Panc1 (cell line): Measurements from ENCODE around the gene MAL. TPM values are rescaled to one million over a fixed set of nuclear protein-coding genes. Genes with fewer than 3 reads are reported as not detected.

Experiments
- ATAC-seq: fragments of 200-7000 bp; cut with Tn5 transposase; 2 replicates; pipeline ENCODE4 v1.9.1; 2020; ENCODE audit warnings: mild to moderate bottlenecking, moderate library complexity
- BruUV-seq: library from RNA; stranded (reverse); fragments of 400-500 nt; replicated peaks from 2 replicates; lab custom pipeline; 2021; lab: Mats Ljungman, UMichigan
- CTCF ChIA-PET: fragments of 300-600 bp; sonication (Branson Sonifier 250); formaldehyde crosslinking; loops from one replicate; lab custom pipeline; 2022; ENCODE audit warnings: antibody characterized with exemption; lab: Charles Lee
- POLR2A ChIA-PET: fragments of 300-600 bp; sonication (Branson Sonifier 250); formaldehyde crosslinking; loops from one replicate; lab custom pipeline; 2022; ENCODE audit warnings: antibody characterized with exemption; lab: Charles Lee
- DNase-seq: peaks from one replicate; pipeline ENCODE4 v3.0.0-alpha.2; 2010; ENCODE audit warnings: low read depth, low spot score
- H3K27ac ChIP-seq: 2 replicates; pipeline ENCODE4 v1.5.1; 2011; ENCODE audit warnings: mild to moderate bottlenecking, low read length, inconsistent platforms
- H3K27me3 ChIP-seq: fragments of 200-500 bp; sonication (Bioruptor generic); 2 replicates; pipeline ENCODE4 v1.6.0; 2014; ENCODE audit warnings: low read length, inconsistent platforms; ENCODE audit not compliant: control insufficient read depth, insufficient read depth
- H3K36me3 ChIP-seq: fragments of 200-500 bp; sonication (Bioruptor generic); 2 replicates; pipeline ENCODE4 v1.5.1; 2014; ENCODE audit warnings: inconsistent platforms, mild to moderate bottlenecking, low read length, moderate library complexity; ENCODE audit not compliant: control insufficient read depth, insufficient read depth
- H3K4me1 ChIP-seq: 2 replicates; pipeline ENCODE4 v1.5.1; 2011; ENCODE audit warnings: inconsistent platforms, mild to moderate bottlenecking, low read length, moderate library complexity; ENCODE audit not compliant: control insufficient read depth, insufficient read depth
- H3K4me3 ChIP-seq, 2 experiments: 2 replicates each; pipeline ENCODE4 v1.5.1; 2011 to 2012; ENCODE audit warnings: low read depth in 2 of 2, low read length in 2 of 2, mild to moderate bottlenecking in 2 of 2, inconsistent platforms in 1 of 2, moderate library complexity in 1 of 2
- H3K9me3 ChIP-seq: fragments of 200-500 bp; sonication (Bioruptor generic); 2 replicates; pipeline ENCODE4 v1.5.1; 2014; ENCODE audit warnings: low read depth, mild to moderate bottlenecking, inconsistent platforms, low read length, moderate library complexity; ENCODE audit not compliant: control insufficient read depth, insufficient read depth
- POLR2AphosphoS5 ChIP-seq: IDR thresholded peaks from 2 replicates; pipeline ENCODE4 v1.6.1; 2012; ENCODE audit warnings: mild to moderate bottlenecking, low read depth, low read length, moderate library complexity
- SIN3A ChIP-seq: IDR thresholded peaks from 2 replicates; pipeline ENCODE4 v1.6.1; 2012; ENCODE audit warnings: low read depth, mild to moderate bottlenecking, low read length, moderate library complexity, borderline replicate concordance; ENCODE audit not compliant: insufficient read depth
- TCF7L2 ChIP-seq: IDR thresholded peaks from 2 replicates; pipeline ENCODE4 v1.6.1; 2011; ENCODE audit warnings: mild to moderate bottlenecking, low read depth, low read length, inconsistent platforms
- in situ Hi-C: cut with HindIII; loops from 2 replicates; pipeline ENCODE4 v1.10.0; 2016; ENCODE audit warnings: low sequenced_read_pairs, low pct_unique_long_range_greater_than_20kb
- intact Hi-C: fragments of 100-400 bp; cut with micrococcal nuclease; formaldehyde crosslinking; loops from one replicate; pipeline ENCODE4 v1.10.0; 2022; ENCODE audit not compliant: unreplicated experiment
- total RNA-seq: library from RNA; stranded (reverse); gene quantifications from one replicate; pipeline ENCODE4 v1.2.1, GENCODE V29; 2021; ENCODE audit not compliant: unreplicated experiment
- TF ChIP-seq, protein P1 (sequence below), 2 experiments: IDR thresholded peaks; 2 replicates each; pipeline ENCODE4 v1.6.1; 2011 to 2012; ENCODE audit warnings: low read depth in 2 of 2, control low read depth in 1 of 2, low read length in 1 of 2, mild to moderate bottlenecking in 1 of 2, moderate library complexity in 1 of 2; ENCODE audit not compliant: insufficient read depth in 1 of 2
- TF ChIP-seq, protein P2 (sequence below): fragments of 450-650 bp; IDR thresholded peaks from 2 replicates; pipeline ENCODE4 v1.5.1; 2017; ENCODE audit warnings: mild to moderate bottlenecking

MAL gene
- total RNA-seq, 1 experiment from 2014 or later = 1.3 TPM

DNA sequence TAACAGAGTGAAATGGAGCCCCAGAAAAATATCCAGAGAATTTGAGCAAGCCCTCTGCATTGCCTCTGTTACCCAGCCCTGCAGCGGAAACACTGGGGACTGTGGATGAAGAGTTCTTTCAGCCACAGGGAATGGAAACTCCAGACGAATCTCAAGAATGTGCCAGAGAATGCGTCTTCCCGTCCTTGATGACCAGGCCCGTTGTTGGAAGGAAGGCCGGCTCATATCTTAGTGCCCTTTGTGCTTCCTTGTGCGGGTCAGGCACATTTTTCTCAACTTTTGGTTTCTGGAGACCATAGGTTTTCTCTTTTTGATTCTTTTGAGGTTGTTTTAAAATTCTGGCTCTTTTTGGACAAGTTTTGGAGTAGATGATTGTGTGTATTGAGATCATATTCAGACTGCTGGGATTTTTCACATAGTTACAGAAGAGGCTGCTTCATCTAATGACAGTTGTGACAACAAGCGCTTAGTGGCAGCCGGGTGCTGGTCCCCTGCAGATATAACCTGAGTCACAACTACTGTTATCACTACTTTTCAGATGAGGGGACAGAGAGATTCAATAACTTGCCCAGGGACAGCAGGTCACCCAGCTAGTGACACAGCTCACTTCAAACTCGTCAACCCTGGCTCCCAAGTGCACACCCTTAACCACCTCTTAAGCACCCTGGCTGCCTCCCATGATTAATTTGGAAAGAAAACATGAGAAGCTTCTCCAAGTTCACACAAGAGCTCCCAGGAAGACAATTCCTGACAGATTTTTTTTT, 15.7 kb downstream of the MAL start:
- no peak for DNase-seq
- Histone ChIP-seq H3K4me1 (no peaks in the 10 kb centered on the region), H3K36me3 (no peaks in the 10 kb centered on the region), H3K27me3 (no peaks in the 10 kb centered on the region), H3K4me3 (no peak overlapping the region), H3K9me3 (no peaks in the 10 kb centered on the region), H3K27ac (no peak overlapping the region)
- ChIA-PET POLR2A (interaction anchor here (0.6 kb wide), 1 partner anchor 349 kb away, joined by 4 read pairs; no protein-coding TSS in a partner anchor), CTCF (interaction anchor here (0.8 kb wide), 1 partner anchor 12 kb away, joined by 3 read pairs; no protein-coding TSS in a partner anchor)
- in situ Hi-C loops = no loop called here
- BruUV-seq = no TSS peak
- TF ChIP-seq POLR2AphosphoS5 = no peak
- TF ChIP-seq, protein P1, sequence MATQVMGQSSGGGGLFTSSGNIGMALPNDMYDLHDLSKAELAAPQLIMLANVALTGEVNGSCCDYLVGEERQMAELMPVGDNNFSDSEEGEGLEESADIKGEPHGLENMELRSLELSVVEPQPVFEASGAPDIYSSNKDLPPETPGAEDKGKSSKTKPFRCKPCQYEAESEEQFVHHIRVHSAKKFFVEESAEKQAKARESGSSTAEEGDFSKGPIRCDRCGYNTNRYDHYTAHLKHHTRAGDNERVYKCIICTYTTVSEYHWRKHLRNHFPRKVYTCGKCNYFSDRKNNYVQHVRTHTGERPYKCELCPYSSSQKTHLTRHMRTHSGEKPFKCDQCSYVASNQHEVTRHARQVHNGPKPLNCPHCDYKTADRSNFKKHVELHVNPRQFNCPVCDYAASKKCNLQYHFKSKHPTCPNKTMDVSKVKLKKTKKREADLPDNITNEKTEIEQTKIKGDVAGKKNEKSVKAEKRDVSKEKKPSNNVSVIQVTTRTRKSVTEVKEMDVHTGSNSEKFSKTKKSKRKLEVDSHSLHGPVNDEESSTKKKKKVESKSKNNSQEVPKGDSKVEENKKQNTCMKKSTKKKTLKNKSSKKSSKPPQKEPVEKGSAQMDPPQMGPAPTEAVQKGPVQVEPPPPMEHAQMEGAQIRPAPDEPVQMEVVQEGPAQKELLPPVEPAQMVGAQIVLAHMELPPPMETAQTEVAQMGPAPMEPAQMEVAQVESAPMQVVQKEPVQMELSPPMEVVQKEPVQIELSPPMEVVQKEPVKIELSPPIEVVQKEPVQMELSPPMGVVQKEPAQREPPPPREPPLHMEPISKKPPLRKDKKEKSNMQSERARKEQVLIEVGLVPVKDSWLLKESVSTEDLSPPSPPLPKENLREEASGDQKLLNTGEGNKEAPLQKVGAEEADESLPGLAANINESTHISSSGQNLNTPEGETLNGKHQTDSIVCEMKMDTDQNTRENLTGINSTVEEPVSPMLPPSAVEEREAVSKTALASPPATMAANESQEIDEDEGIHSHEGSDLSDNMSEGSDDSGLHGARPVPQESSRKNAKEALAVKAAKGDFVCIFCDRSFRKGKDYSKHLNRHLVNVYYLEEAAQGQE (IDR thresholded peaks at IDR 0.05; ENCODE audit: insufficient read depth in 1 of 2, low read depth in 2 of 2, low read length in 1 of 2) = no peak
- TF ChIP-seq, protein P2, sequence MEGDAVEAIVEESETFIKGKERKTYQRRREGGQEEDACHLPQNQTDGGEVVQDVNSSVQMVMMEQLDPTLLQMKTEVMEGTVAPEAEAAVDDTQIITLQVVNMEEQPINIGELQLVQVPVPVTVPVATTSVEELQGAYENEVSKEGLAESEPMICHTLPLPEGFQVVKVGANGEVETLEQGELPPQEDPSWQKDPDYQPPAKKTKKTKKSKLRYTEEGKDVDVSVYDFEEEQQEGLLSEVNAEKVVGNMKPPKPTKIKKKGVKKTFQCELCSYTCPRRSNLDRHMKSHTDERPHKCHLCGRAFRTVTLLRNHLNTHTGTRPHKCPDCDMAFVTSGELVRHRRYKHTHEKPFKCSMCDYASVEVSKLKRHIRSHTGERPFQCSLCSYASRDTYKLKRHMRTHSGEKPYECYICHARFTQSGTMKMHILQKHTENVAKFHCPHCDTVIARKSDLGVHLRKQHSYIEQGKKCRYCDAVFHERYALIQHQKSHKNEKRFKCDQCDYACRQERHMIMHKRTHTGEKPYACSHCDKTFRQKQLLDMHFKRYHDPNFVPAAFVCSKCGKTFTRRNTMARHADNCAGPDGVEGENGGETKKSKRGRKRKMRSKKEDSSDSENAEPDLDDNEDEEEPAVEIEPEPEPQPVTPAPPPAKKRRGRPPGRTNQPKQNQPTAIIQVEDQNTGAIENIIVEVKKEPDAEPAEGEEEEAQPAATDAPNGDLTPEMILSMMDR = no peak
- TF ChIP-seq SIN3A = no peak
- TF ChIP-seq TCF7L2 = no peak
- no peak for ATAC-seq
- intact Hi-C loops = no loop called here

DNA sequence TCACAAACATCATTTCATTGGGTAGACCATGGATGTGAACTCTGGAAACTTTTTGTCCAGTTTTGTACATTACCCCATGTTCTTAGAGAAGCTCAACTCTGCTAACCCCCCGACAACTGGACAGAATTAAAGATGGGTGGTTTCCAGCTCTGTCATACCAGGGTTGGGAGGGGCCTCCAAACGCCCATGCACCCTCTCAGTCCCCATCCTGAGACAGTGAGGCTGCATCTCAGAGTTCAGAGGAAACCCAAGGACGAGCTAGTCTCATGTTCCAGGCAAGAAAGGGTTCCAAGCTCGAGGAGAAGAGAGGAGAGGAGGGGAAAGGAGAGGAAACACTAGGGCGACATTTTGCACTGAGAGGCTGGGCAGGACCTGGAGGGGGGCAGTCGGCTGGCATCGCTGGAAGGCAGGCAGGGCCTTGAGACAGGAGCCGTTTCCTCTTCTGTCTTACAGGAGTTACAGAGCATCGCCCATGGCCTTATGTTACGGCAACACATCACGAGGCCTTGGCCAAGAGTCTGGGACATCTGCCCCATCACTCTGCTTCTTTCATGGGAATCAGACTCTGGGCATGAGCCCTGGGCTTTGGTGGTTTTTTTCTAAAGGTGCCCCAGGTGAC, 16.4 kb downstream of the MAL start:
- in situ Hi-C loops (no loop called here), intact Hi-C loops (no loop called here)
- H3K4me1 ChIP-seq = no peaks in the 10 kb centered on the region
- POLR2A ChIA-PET = interaction anchor here (0.6 kb wide), 1 partner anchor 348 kb away, joined by 4 read pairs; no protein-coding TSS in a partner anchor
- TF ChIP-seq TCF7L2 = no peak
- TF ChIP-seq POLR2AphosphoS5 = no peak
- TF ChIP-seq, protein P1 (IDR thresholded peaks at IDR 0.05; ENCODE audit: insufficient read depth in 1 of 2, low read depth in 2 of 2, low read length in 1 of 2) = no peak
- TF ChIP-seq SIN3A = no peak
- TF ChIP-seq, protein P2 = no peak
- no peak overlapping the region for H3K27ac ChIP-seq
- no peaks in the 10 kb centered on the region for H3K9me3 ChIP-seq
- no peaks in the 10 kb centered on the region for H3K36me3 ChIP-seq
- no peak overlapping the region for H3K4me3 ChIP-seq
- DNase-seq (no peak), ATAC-seq (no peak)
- H3K27me3 ChIP-seq = no peaks in the 10 kb centered on the region
- CTCF ChIA-PET = interaction anchor here (0.6 kb wide), 1 partner anchor 302 kb away, joined by 7 read pairs; no protein-coding TSS in a partner anchor
- BruUV-seq = no TSS peak
